HG02678 (cell line): ENCODE results near the gene CES4A.
"Not testable (repeated sequence)": the region's sequence is repeated elsewhere in the genome, so short reads cannot be mapped to it uniquely, and the experiment has no call there.

Experiments
- ATAC-seq: cut with Tn5 transposase; IDR thresholded peaks from one replicate; pipeline ENCODE4 v1.9.1; 2021; ENCODE audit warnings: mild to moderate bottlenecking, moderate library complexity; ENCODE audit not compliant: unreplicated experiment

CES4A gene

DNA sequence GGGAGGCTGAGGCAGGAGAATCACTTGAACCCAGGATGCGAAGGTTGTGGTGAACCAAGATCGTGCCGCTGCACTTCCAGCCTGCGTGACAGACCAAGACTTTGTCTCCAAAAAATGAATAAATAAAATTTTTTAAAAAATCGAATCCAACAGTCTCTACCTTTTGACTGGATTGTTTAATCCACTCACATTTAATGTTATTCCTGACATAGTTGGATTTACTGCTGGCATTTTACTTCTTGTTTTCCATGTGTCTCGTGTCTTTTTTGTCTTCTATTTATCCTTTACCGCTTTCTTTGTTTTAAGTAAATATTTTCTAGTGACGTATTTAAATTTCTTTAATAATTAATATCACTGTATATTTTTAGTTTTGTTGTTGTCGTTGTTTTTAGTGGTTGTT, 5.4 kb upstream of the CES4A start:
- ATAC-seq: no peak

DNA sequence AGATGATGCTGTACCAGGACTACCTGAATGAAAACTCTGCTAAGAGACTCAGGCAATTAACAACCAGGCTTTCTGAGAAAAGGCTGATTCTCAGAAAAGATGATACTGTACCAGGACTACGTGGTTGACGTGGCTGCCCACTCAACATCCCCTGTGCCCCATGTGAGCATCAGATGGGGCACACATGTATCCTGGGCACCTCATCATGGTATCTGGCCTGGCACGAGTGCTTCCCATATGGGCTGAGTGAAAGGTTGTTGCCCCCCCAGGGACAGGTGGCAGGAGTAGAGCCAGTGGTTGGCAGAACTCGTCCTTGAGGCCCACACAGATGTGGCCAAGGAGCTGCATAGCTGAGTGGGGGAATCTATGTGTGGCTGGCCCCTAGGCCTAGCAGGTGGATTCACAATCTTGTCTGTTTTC, 3.5 kb upstream of the CES4A start:
- ATAC-seq: no peak

DNA sequence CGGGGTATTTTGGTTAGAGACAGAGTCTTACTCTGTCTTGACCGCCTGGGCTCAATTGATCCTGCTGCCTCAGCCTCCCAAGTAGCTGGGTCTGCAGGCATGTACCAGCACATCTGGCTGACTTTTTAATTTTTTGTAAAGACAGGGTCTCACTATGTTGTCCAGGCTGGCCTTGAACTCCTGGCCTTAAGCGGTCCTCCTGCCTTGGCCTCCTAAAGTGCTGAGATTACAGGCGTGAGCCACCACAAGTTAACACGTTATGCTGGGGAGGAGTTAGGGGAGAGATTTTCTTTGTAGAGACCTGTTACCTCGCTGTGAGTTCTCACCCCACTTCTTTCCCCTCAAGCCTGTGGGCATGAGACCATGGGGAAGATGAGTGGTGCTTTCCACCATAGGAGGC, 1.8 kb upstream of the CES4A start:
- ATAC-seq: no peak

DNA sequence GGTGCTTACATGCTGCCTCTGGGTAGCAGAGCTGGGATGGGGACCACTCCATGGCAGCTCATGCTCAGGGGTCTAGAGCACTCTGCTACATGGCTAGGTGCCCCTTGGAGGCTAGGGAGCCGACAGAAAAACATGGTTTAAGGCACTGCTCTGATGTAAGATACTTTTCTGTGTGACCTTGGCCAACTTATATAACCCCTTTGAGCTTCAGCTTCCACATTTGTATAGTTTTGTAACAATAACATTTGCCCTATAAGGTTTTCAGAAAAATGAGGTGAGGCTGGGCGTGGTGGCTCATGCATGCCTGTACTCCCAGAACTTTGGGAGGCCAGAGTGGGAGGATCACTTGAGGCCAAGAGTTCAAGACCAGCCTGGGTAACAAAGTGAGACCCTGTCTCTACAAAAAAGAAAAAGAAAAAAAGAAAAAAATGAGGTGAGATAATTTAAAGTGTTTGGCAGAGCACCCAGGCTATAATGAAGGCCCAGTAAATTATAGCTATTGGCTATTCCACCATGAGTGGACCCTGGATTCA, 3.2 kb downstream of the CES4A start:
- no peak for ATAC-seq

DNA sequence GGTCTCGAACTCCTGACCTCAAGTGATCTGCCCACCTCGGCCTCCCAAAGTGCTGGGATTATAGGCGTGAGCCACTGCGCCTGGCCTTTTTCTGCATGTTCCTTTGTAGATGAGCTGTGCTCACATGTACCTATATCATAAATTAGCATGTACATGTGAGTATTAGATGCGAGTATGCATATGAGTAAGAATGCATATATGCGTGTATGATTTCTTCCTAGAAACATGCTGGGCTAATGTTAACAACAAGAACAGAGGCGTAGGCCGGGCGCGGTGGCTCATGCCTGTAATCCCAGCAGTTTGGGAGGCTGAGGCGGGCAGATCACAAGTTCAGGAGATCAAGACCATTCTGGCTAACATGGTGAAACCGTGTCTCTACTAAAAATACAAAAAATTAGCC, 5.2 kb downstream of the CES4A start:
- not testable (repeated sequence) for ATAC-seq

DNA sequence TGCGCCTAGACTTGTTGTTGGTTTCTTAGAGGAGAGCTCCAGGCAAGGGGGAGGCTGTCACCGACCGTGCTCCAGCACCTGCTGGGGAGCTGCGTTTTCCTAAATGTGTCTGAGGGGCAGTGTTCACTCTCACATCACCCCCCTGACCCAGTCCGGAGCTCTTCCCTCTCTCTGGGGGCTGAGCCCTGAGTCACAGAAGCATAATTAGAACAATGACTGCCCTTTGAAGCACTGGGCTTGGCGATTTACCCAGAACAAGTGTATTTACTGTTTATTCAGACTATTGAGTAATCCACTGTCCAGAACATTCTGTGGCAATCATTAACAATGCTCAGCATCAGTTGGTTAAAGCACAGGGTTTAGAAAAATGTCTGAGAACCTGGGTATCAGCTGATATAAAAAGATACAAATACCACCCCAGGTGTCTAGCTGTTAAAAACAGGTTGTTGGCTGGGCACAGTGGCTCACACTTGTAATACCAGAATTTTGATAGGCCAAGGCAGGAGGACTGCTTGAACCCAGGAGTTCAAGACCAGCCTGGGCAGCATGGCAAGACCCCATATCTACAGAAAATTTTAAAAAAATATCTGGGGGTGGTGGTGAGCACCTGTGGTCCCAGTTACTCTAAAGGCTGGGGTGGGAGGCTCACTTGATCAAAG, 8.1 kb downstream of the CES4A start:
- ATAC-seq: no peak

DNA sequence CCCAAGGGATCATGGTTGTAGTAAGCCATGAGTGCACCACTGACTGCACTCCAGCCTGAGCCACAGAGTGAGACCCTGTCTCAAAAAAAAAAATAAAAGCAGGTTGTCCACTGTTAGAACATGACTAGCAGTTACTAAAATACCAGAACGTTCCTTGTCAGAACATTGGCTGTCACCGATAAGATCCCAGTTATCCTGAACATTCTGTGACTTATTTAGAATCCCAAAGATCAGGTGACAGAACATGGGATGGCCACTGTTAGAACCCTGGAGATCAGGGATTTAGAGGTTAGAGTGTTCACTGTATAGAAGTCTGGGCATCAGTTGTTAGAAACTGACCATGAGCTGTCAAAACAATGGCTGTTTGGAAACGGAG, 8.6 kb downstream of the CES4A start:
- ATAC-seq: no peak

DNA sequence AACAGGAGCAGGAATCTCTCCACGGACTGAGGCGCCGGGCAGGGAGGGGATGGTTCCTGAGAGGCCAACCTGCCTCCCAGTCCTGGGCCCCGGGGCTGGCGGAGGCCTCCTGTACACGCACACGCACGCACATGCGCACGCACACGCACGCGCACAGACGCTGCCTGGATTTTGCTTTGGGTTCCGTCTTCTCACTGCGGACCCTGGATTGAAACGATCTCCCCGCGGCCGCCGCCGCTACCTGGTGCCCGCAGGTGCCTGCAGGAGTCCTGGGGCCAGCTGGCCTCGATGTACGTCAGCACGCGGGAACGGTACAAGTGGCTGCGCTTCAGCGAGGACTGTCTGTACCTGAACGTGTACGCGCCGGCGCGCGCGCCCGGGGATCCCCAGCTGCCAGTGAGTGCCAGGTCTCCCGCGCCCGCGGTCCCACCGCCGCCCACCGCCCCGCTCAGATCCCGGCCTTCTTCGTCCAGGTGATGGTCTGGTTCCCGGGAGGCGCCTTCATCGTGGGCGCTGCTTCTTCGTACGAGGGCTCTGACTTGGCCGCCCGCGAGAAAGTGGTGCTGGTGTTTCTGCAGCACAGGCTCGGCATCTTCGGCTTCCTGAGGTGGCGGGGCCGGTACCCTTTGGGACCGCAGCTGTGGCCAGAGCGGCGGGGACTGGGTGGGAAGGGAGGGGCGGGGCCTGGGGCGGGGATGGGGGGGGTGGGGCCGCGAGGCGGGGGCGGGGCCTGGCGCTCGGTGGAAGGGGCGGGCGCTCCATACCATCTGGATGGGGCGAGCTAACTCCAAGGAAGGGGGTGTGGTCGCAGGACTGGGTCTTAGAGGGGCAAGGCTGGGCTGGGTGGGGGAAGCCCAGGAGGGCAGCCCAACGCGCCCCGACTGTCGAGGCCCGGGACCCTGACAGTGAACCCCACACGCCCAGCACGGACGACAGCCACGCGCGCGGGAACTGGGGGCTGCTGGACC, 12.3 kb downstream of the CES4A start:
- no peak for ATAC-seq

DNA sequence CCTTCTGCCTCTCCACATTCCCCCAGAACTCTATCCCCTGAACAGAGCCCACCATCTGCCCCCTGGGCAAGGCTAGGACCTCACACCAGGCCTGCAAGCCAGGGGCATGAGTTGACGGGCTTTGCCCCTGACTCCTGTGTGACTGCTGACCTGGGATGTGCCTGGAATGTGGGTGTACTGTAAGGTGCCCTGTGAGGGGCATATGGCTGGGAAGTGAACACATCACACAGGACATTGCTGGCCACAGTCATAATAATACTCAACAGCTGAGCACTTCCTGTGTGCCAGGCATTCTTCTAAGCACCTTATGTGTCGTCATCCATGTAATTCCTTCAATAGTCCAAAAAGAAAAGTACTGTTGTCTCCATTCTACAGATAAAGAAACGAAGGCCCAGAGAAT, 13.3 kb downstream of the CES4A start:
- ATAC-seq: no peak

DNA sequence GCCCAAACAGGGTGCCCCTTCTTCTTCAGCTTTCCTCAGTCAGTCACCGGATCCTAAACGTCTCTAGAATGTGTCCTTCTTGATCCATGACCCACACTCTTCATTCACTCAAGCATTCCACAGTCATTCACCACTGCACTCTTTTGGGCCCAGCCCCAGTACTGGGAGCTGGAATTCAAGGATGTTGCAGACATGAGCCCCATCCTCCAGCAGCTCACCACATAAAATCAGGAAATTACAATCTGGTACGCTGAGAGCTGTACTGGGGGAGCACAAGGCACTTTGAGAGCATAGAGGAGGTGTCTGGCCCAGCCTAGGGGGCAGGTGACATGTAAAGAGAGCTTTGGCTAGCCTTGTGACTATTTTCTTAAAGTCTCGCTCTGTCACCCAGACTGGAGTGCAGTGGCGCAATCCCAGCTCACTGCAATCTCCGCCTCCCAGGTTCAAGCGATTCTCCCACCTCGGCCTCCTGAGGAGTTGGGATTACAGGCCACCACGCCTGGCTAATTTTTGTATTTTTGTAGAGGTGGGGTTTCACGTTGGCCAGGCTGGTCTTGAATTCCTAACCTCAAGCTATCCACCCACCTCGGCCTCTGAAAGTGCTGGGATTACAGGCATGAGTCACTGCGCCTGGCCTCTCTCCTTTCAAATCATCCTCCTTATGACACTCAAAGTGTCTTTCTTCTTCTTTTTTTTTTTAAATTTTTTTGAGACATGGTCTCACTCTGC, 18.7 kb downstream of the CES4A start:
- ATAC-seq: no peak

DNA sequence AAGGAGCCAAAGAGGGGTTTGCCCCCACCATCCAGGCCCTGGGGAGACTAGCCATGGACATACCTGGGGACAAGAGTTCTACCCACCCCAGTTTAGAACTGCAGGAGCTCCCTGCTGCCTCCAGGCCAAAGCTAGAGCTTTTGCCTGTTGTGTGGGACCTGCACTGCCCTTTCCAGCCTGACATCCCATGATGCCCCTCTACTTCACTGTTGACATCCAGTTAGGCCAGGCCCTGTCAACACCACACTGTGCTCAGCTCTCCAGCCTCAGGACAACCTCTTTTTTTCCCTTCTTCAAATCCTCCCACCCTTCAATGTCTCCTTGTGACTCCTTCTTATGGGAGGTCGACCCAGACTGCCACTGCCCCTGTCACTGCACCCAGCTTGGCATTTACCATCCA, 20.8 kb downstream of the CES4A start:
- ATAC-seq: no peak

DNA sequence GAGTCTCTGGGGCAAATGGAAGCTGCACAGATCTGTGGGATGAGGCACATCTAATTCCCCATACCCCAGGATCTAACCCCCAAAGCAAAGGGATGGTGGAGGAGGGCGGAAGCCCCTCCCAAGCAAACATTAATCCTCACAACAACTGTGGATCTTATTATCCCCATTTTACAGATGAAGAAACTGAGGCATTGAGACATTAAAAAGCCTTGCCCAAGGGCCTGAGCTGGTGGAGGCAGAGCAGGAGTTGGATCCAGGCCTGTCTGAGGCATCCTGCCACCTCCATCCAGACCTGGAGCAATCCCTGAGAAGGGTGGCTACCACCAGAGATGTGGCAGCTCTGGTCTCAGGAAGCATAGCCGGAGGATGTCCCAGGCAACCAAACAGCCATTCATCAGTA, 22.9 kb downstream of the CES4A start:
- ATAC-seq: no peak

DNA sequence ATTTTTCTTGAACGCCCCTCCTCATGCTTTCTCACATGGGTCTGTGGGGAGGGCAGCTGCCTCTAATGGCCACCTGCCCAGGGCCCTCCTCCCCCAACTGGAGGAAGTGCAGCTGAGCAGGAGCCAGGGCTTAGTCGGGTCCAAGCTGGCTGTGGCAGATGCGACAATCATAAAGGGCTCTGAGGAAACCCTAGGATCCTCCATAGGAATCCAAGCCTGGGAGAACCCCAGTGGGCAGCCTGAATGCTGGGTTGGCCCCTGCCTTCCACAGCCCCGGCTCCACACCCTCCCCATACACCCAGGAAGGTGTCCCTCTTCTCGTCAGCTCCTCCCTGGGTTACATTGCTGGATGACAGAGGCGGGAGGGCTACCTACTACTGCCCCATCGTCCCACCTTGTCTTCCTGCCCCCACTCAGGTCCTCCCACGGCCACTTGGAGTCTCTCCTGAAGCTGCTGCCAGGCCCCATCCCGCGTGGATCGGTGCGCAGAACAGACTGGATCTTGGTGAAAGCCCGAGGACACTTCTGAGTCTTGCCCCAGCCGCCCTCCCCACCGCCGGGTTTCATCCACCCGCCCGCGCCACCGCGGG, 24.9 kb downstream of the CES4A start:
- ATAC-seq: no peak

DNA sequence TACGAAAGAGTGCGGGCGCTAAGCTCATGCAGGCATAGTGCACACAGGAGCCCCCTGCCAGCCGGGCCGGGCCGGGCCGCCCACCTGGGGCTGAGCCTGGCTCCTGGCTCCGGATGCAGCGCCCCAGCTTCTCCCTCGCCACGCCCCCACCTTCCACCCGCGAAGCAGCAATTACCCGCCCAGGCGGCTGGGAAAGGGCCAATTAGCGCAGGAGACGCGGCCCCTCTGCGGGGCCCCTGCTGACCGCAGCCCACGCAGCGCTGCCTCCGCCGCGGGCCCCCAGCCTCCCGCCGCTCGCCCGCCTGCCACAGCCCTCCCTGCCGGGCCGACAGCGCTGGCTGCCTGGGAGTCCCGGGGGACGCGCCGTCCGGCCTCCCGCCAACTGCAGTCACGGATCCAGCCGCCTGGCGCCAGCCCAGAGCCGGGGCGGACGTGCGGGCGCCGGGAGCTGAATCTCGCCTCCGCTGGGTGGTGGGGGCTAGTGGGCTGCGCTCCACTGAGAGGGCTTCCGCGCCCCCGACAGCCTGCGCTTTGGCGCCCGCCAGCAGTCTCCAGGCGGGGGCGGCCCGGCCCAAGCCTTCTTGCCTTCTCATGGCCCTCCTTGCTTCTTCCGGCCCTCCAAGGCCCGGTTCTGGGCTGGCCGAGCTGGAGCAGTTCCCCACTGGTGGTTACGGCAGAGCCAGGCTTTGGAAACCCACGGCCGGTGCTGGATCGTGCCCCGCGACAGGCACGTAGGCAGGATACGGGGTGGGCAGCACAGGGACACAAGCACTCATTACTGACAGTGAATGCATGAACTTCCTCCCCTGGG, 25.6 kb downstream of the CES4A start:
- ATAC-seq: peak; percentile 45

DNA sequence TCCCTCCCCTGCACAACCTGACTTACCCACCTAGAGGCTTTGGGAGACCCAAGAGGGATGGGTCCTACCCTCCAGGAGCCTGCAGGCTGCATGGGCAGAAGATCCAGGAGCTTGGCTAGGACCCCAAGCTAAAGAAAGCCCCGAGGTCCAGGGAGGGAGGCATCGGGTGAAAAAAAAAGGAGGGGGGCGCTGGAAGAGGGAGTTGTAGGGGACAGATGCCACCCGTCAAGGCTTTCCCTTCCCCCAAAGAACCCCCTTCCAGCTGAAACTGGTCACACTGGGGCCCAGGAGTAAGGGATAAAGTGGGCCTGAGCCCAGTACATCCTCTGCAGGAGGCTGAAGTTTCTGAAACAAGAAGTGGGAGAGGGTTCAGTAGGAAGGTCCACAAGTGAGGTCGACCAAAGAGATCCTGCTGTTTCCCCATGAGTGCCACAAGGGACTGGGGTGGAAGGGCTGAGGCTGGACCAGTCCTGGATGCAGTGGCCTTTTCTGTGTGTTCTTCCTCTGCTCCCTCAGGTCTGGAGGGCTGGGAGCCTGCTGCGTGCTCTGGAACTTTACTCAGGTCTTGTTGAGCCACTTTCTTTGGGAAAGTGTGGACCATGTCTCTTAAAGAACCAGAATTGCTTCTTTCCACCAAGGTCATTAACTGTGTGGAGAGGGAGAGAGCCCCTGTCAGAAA, 26.4 kb downstream of the CES4A start:
- no peak for ATAC-seq

DNA sequence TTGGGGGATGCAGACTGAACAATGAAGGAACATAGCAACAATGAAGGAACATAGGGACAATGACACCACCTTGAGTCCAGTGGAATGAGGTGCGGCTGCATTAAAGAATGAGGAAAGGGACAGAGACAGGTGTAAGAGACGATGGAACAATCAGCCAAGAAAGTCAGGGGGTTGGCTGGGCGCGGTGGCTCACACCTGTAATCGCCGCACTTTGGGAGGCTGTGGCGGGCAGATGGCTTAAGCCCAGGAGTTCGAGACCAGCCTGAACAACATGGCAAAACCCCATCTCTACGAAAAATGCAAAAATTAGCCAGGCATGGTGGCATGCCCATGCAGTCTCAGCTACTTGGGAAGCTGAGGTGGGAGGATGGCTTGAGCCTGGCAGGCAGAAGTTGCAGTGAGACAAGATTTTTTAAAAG, 26.9 kb downstream of the CES4A start:
- no peak for ATAC-seq

DNA sequence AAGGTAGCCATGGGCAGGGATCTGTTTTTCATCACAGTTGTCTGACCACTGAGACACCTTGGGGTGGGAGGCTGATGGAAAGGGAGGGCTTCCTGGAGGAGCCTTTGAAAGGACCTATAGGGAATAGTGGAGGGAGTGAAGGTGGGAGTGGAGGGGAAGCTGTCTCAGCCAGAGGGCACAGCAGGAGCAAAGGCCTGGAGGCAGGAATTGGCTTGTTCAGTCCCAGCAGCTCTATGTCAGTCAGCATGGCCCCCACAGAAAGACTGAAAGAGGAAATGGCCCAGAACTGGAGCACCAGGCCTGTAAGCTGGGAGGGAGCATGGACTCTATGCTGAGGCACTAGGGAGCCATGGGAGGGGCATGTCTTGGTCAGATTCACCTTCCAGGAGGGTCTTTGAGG, 27.8 kb downstream of the CES4A start:
- ATAC-seq: no peak

DNA sequence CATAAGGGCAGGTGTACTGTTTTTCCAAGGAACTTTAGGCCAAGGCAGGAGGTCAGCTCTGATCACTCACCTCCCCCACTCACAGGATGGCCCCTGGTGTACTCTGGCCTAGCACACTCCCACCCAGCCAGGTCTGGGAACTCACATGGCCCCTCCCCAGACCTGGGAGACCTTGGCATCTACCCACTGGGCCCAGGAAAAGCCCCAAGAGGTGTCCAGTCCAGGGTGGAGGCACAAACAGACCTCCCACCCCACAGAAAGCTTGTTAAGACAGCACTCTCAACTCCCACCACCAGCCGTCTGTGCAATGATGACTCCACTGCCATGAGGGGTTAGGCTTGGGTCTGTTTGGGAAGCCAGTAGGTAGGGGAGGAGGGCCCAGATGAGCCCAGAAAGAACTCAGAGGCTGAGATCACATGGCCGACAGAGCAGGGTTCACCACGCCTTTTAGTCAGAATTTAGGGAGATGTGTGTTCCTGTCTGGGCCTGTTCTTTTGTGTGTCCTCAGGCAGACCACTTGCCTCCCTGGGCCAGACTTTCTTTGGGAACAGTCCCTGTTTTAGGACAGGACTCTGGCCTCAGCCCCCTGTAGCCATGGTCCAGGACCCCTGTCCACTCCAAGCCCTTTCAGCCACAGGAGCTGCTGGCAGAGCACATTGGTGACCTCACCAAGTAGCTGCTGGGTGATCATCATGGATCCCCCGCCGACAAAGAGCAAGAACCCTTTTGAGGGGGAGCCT, 28.5 kb downstream of the CES4A start:
- ATAC-seq: no peak

DNA sequence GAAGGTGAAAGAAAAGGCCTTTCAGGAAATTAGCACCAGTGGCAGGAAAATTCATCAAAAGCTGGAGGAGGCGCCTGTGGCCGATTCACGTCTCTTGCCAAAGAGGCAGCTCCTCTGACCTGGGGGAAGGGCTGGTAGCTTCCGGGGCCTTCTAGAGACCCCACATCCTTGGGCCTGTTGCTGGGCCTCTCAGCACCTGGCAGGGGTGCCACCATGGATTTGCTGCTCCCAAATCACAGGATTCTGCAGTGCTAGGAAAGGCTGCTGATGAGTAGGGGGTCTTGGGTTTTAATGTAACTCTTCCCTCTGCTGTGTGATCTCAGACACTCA, 29.0 kb downstream of the CES4A start:
- ATAC-seq: no peak
